Right lobe of liver (tissue), 6 donors: ENCODE data around the gene PHF5A. TPM values are rescaled to one million over a fixed set of nuclear protein-coding genes. Genes with fewer than 3 reads are reported as not detected.
A peak's percentile ranks its signal among the peaks of the same experiment; 100 is the strongest.

ENCODE experiments used
- ATAC-seq, 4 donors: fragments of 200-7000 bp; cut with Tn5 transposase; one replicate each; pipeline ENCODE4 v1.9.1; 2020; ENCODE audit warnings: mild to moderate bottlenecking in 4 of 4, moderate library complexity in 4 of 4
- DNase-seq, 3 donors: peaks; one replicate each; pipeline ENCODE4 v3.0.0-alpha.2; 2020
- H3K27ac ChIP-seq, 3 donors: fragments of 200-600 bp; one replicate each; pipeline ENCODE4 v1.8.0; 2022
- H3K27me3 ChIP-seq, 2 donors: fragments of 200-600 bp; one replicate each; pipeline ENCODE4 v1.8.0; 2022
- H3K36me3 ChIP-seq, 4 donors: fragments of 200-600 bp; sonication (generic) in 1 of 4; one replicate each; pipeline versions ENCODE4 v1.5.1 to v1.8.0; 2017 to 2022; ENCODE audit warnings: control low read depth in 1 of 4
- H3K4me1 ChIP-seq, 4 donors: fragments of 200-600 bp; sonication (generic) in 1 of 4; one replicate each; pipeline versions ENCODE4 v1.5.1 to v1.8.0; 2017 to 2022; ENCODE audit warnings: control low read depth in 1 of 4
- H3K4me3 ChIP-seq, 3 donors: fragments of 200-600 bp; one replicate each; pipeline ENCODE4 v1.8.0; 2022
- H3K9me3 ChIP-seq, 4 donors: fragments of 200-600 bp; sonication (generic) in 1 of 4; one replicate each; pipeline versions ENCODE4 v1.5.1 to v1.8.0; 2017 to 2022; ENCODE audit warnings: control low read depth in 1 of 4
- CTCF ChIP-seq, 4 donors: fragments of 200-600 bp in 3 of 4; fragments of 450-650 bp in 1 of 4; IDR thresholded peaks; one replicate each; pipeline versions ENCODE4 v1.5.1 to v1.8.0; 2016 to 2022; ENCODE audit warnings: antibody characterized with exemption in 4 of 4, mild to moderate bottlenecking in 2 of 4
- POLR2A ChIP-seq: fragments of 450-650 bp; IDR thresholded peaks from one replicate; pipeline ENCODE4 v1.6.1; 2017; ENCODE audit warnings: antibody characterized with exemption, mild to moderate bottlenecking
- WGBS: methylation state at CpG from one replicate; pipeline ENCODE4 v1.1.6; 2018; ENCODE audit warnings: low coverage, low lambda C conversion rate; ENCODE audit not compliant: insufficient coverage; ENCODE audit errors: missing lambda C conversion rate; 5-methylcytosine and 5-hydroxymethylcytosine counted together
- intact Hi-C, 2 donors: fragments of 100-400 bp; cut with DNase I; formaldehyde crosslinking; loops; one replicate each; pipeline versions ENCODE4 v1.11.2 to v1.14.1; 2022
- long read RNA-seq: library from polyadenylated mRNA; unstranded; transcript quantifications from one replicate; pipeline ENCODE4 v2.0.0, GENCODE V29; 2019
- total RNA-seq, 6 experiments: library from RNA; depleted of rRNA in 2 of 6; stranded (reverse); fragments of >200 nt in 2 of 6; fragmentation: NEBNext Ultra II Directional in 3 of 6; extraction: Animal tissue kit (Norgen Biotek cat#: 25700) in 3 of 6; gene quantifications; one replicate each; pipeline versions ENCODE4 v1.1.0 to v1.2.4, GENCODE V29; 2016 to 2023
- donor health status: DM: no; HTN: yes; CAD: no.
- donor health status: DM: no; HTN: no; CAD: no.
- donor health status: DM: no; HTN: no; CAD: no.
- donor health status: DM: no; HTN: yes; CAD: no.
- donor health status: DM: no; HTN: yes; CAD: no.

The PHF5A gene
- total RNA-seq = 10 to 100 TPM; 12.1 to 20.7 (median 14.5) TPM
- long read RNA-seq, partial matches to known transcripts = 0 of 2 reads
- long read RNA-seq, other reads (novel, unspliced or antisense) = 1 of 2 reads

GRCh38 chr22:41468381-41469217 lies at the start of gene PHF5A, which contains the start of gene ACO2:
Gene PHF5A, minus strand, starts transcription at chr22:41468692. Its CDS starts 39 bp downstream, at chr22:41468653.
Gene ACO2, plus strand, starts transcription at chr22:41469117. Its CDS starts 30 bp downstream, at chr22:41469147.
- intact Hi-C loops = loop anchor here in 1 of 2 donors (10.0 kb wide), 1 partner anchor 46 kb away; no protein-coding TSS in a partner anchor
- peaks cover 0 to 41% (median 18%) of the 10 kb centered on the region in 4 donors for H3K4me1 ChIP-seq
- peak within 1 kb of the TSS; percentile 81 to 97 (median 96) for H3K27ac ChIP-seq
- ATAC-seq = peak; percentile 95 to 97 (median 96)
- 0% methylated on average over 34 of the region's 51 CpGs for WGBS
- peak; percentile 96 to 98 (median 98) for DNase-seq
- peaks cover 4 to 37% (median 20%) of the 10 kb centered on the region in 4 donors for H3K36me3 ChIP-seq
- H3K4me3 ChIP-seq = peak within 1 kb of the TSS; percentile 83 to 99 (median 92)
- H3K27me3 ChIP-seq = no peaks in the 10 kb centered on the region
- H3K9me3 ChIP-seq = no peaks in the 10 kb centered on the region
- TF ChIP-seq POLR2A (peak; percentile 61), CTCF (IDR thresholded peaks at IDR 0.05) (no peak)

DNA sequence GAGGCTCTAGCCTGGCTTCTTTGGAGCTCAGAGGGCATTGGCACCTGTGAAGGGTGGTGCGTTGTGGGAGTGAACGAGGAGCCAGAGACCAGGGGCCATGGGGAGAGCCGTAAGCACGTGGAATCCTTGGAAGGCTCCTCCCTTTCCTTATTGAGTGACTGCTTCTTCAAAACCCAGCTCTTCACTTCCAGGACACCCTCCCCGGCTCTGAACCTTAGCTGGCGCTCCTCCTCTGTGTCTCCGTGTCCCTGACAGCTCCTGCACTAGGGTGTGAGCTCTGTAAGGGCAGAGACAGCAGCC lies 49.5 kb upstream of the PHF5A start:
- Histone ChIP-seq H3K27me3 (no peaks in the 10 kb centered on the region), H3K9me3 (no peaks in the 10 kb centered on the region), H3K4me3 (no peak overlapping the region), H3K27ac (no peak overlapping the region), H3K36me3 (peaks cover 0 to 30% (median 13%) of the 10 kb centered on the region in 4 donors), H3K4me1 (peaks cover 0 to 13% (median 4%) of the 10 kb centered on the region in 4 donors)
- 51% methylated on average over 7 of the region's 7 CpGs for WGBS
- DNase-seq (no peak), ATAC-seq (no peak)
- TF ChIP-seq POLR2A (no peak), CTCF (IDR thresholded peaks at IDR 0.05) (no peak)
- intact Hi-C loops = loop anchor here (5.0 to 10.0 kb wide), 3 partner anchors 53 to 111 kb away; partner anchors contain the start of genes ACO2 (in 1 of the 2) and PHF5A (in 1 of the 2)

DNA sequence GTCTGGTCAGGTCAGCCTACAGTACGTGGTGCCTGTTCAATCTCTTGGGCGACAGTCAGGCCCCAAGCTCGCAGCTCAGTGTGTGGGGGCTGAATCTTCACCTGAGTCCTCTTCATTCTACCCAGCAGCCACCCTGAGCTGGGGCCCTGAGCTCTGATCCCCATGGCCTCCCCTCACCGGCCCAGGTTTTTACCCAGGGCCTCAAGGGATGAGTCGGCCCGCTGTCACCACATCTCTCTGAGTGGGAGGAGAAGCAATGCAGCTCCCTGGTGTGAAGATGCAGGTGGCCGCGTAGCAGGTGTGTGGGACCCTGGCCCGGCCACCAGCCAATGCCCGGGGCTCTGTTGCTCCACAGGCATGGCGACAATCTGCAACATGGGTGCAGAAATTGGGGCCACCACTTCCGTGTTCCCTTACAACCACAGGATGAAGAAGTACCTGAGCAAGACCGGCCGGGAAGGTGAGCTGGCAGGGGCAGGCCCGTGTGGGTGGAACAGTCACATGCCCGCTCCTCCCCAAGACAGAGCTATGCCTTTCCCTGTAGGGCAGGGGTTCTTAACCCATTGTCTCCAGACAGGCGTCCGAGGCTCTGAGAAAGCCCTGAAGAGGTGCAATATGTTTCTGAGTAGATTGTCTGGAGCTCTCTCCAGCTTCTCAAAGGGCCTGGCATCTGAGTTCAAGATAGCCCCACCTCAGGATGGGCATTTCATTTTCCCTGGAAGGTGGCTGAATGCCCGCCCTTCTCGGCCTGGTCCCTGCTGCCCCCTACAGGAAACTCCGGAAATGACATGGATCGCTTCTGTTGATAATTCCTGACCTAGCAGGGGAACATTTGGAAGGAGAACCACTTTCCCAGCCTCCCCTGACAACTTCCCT lies 48.9 kb upstream of the PHF5A start:
- TF ChIP-seq CTCF (IDR thresholded peaks at IDR 0.05) (peak; percentile 84 to 92 (median 85)), POLR2A (no peak)
- Histone ChIP-seq H3K4me1 (peaks cover 0 to 13% (median 3%) of the 10 kb centered on the region in 4 donors), H3K36me3 (peaks cover 0 to 31% (median 13%) of the 10 kb centered on the region in 4 donors), H3K9me3 (no peaks in the 10 kb centered on the region), H3K27me3 (no peaks in the 10 kb centered on the region), H3K4me3 (no peak overlapping the region), H3K27ac (no peak overlapping the region)
- intact Hi-C loops = loop anchor here (5.0 to 10.0 kb wide), 3 partner anchors 53 to 110 kb away; partner anchors contain the start of genes ACO2 (in 1 of the 2) and PHF5A (in 1 of the 2)
- WGBS = 47% methylated on average over 16 of the region's 22 CpGs
- peak in 1 of 3 donors; percentile 76 for DNase-seq
- ATAC-seq = peak; percentile 72 to 83 (median 76)

DNA sequence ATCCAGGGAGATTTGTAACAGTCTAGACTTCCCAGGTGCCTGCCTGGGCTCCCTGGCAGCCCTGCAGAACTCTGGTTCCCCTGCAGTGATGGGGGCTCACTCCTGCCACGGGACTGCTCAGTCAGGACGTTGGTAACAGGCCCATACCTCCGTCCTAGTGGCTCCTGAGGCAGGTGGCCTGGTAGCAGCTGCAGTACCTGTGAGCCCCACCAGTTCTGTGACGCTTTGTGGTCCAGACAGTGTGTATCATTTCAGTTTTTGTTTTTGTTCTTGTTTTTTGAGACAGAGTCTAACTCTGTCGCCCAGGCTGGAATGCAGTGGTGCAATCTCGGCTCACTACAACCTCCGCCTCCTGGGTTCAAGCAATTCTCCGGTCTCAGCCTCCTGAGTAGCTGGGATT lies 48.0 kb upstream of the PHF5A start:
- H3K36me3 ChIP-seq = peaks cover 0 to 36% (median 15%) of the 10 kb centered on the region in 4 donors
- TF ChIP-seq CTCF (IDR thresholded peaks at IDR 0.05) (no peak), POLR2A (no peak)
- intact Hi-C loops = loop anchor here (5.0 to 10.0 kb wide), 3 partner anchors 52 to 109 kb away; partner anchors contain the start of genes ACO2 (in 1 of the 2) and PHF5A (in 1 of the 2)
- no peak for ATAC-seq
- no peak overlapping the region for H3K4me3 ChIP-seq
- no peak for DNase-seq
- H3K9me3 ChIP-seq = no peaks in the 10 kb centered on the region
- 92% methylated on average over 4 of the region's 8 CpGs for WGBS
- H3K27me3 ChIP-seq = no peaks in the 10 kb centered on the region
- peaks cover 0 to 20% (median 7%) of the 10 kb centered on the region in 4 donors for H3K4me1 ChIP-seq
- H3K27ac ChIP-seq = no peak overlapping the region
